ENCODE data around the gene OR1S1. TPM values are rescaled to one million over a fixed set of nuclear protein-coding genes. Genes with fewer than 3 reads are reported as not detected.
"Not testable (repeated sequence)": the region's sequence is repeated elsewhere in the genome, so short reads cannot be mapped to it uniquely, and the experiment has no call there.

OR1S1 gene
- polyA plus RNA-seq: not detected
- long read RNA-seq, donor 1: 0 reads
- long read RNA-seq, donor 2: 0 reads
- long read RNA-seq, donor 3: 0 reads
- long read RNA-seq, donor 4: 0 reads
- long read RNA-seq, donor 5: 0 reads
- long read RNA-seq, donor 6: 0 reads
- long read RNA-seq, donor 7: 0 reads
- long read RNA-seq, donor 8: 0 reads
- long read RNA-seq, donor 9: 0 reads
- long read RNA-seq, donor 10: 0 reads

DNA sequence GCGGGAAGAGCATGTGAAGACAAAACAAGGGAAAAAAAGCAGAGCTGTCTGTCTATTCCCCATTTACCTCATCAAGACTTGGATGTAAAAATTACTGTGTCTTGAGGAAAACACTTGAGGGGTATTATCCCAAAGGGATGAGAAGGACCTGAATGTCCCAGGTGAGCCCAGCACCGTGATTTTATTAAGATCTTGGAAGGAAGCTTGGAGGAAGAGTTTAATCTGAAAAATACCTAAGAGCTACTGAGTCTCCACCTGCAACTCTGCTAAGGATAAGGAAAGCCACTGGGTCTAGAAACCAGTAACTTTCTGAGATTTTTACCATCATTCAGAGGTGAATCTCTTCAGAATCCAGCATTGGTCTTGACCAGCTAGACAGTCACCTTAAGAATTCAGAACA lies at the start of gene OR1S1:
Gene OR1S1, plus strand, starts transcription at position 301 of the 400 bp plus-strand sequence.
- not testable (repeated sequence) for DNase-seq; H3K4me1 ChIP-seq (ENCODE audit: control insufficient read depth in 3 of 3, insufficient read depth in 2 of 3, low read depth in 1 of 3, low read length in 2 of 3); H3K4me3 ChIP-seq (ENCODE audit: low read depth in 1 of 3, low read length in 3 of 3); FAIRE-seq; H3K36me3 ChIP-seq (ENCODE audit: control insufficient read depth in 3 of 3, insufficient read depth in 2 of 3, low read depth in 1 of 3, low read length in 3 of 3); H3K27me3 ChIP-seq (ENCODE audit: control insufficient read depth in 3 of 3, insufficient read depth in 3 of 3, low read length in 3 of 3); H3K27ac ChIP-seq (ENCODE audit: low read depth in 1 of 3, low read length in 2 of 3); H3K9me3 ChIP-seq (ENCODE audit: control insufficient read depth in 2 of 2, insufficient read depth in 1 of 2, low read depth in 1 of 2, low read length in 1 of 2)
- 80 to 93% (median 89%) methylated on average over 1 to 2 of the region's 2 CpGs for WGBS, 3 donors

GRCh38 chr11:58164389-58164788 lies 48.1 kb upstream of the OR1S1 start:
- 18 to 70% (median 42%) methylated on average over 4 of the region's 4 CpGs for WGBS, 3 donors
- no peak for FAIRE-seq
- Histone ChIP-seq H3K27me3 (ENCODE audit: control insufficient read depth in 3 of 3, insufficient read depth in 3 of 3, low read length in 3 of 3) (no peaks in the 10 kb centered on the region), H3K4me3 (ENCODE audit: low read depth in 1 of 3, low read length in 3 of 3) (no peak overlapping the region), H3K36me3 (ENCODE audit: control insufficient read depth in 3 of 3, insufficient read depth in 2 of 3, low read depth in 1 of 3, low read length in 3 of 3) (no peaks in the 10 kb centered on the region), H3K27ac (ENCODE audit: low read depth in 1 of 3, low read length in 2 of 3) (peak overlapping the region; percentile 40 to 44 (median 41)), H3K4me1 (ENCODE audit: control insufficient read depth in 3 of 3, insufficient read depth in 2 of 3, low read depth in 1 of 3, low read length in 2 of 3) (peaks cover 0 to 22% (median 16%) of the 10 kb centered on the region in 3 donors), H3K9me3 (ENCODE audit: control insufficient read depth in 2 of 2, insufficient read depth in 1 of 2, low read depth in 1 of 2, low read length in 1 of 2) (peaks cover 0 to 7% of the 10 kb centered on the region in 2 donors)
- peak; percentile 26 to 45 for DNase-seq

GRCh38 chr11:58164990-58165389 lies 47.5 kb upstream of the OR1S1 start:
- H3K27ac ChIP-seq (ENCODE audit: low read depth in 1 of 3, low read length in 2 of 3): peak overlapping the region in 2 of 3 donors; percentile 60 to 75
- FAIRE-seq: no peak

DNA sequence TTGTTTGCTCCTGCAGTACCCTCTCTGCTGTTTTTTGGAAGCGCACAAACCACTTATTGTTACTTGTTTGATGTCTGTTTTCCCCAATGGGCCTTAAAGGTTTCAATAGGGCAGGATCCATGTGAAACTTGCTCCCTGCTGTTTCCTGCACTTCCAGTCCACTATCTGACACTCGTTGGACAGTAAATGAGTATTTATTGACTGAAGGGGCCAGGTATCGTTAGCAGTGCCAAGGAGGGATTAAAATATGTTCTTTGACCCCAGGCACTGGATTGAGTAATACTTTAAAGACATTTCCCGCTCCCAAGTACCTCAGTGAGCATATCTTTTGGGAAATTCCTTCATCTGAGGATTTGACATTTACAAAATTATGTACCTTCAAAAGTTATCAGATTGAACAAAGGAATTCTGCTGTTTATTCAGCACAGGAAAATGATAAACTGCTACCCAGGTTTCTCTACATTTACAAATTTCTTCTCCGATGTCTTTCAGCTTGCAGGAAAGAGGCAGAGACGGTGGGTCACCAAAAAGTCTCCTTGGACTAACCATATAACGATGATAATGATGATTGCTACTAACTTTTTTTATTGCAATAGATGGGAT lies 46.9 kb upstream of the OR1S1 start:
- Histone ChIP-seq H3K4me1 (ENCODE audit: control insufficient read depth in 3 of 3, insufficient read depth in 2 of 3, low read depth in 1 of 3, low read length in 2 of 3) (peaks cover 0 to 22% (median 16%) of the 10 kb centered on the region in 3 donors), H3K27me3 (ENCODE audit: control insufficient read depth in 3 of 3, insufficient read depth in 3 of 3, low read length in 3 of 3) (no peaks in the 10 kb centered on the region), H3K4me3 (ENCODE audit: low read depth in 1 of 3, low read length in 3 of 3) (no peak overlapping the region), H3K36me3 (ENCODE audit: control insufficient read depth in 3 of 3, insufficient read depth in 2 of 3, low read depth in 1 of 3, low read length in 3 of 3) (no peaks in the 10 kb centered on the region), H3K27ac (ENCODE audit: low read depth in 1 of 3, low read length in 2 of 3) (peak overlapping the region; percentile 5 to 75 (median 14)), H3K9me3 (ENCODE audit: control insufficient read depth in 2 of 2, insufficient read depth in 1 of 2, low read depth in 1 of 2, low read length in 1 of 2) (peaks cover 0 to 2% of the 10 kb centered on the region in 2 donors)
- DNase-seq (peak; percentile 86 to 87), FAIRE-seq (no peak)
- WGBS, 3 donors: 16 to 53% (median 27%) methylated on average over 7 of the region's 7 CpGs

More at GRCh38 chr11:58164990-58165389, 47.5 kb upstream of the OR1S1 start:
- DNase-seq: peak in 1 of 2 donors; percentile 21
- H3K36me3 ChIP-seq (ENCODE audit: control insufficient read depth in 3 of 3, insufficient read depth in 2 of 3, low read depth in 1 of 3, low read length in 3 of 3): no peaks in the 10 kb centered on the region
- no peak overlapping the region for H3K4me3 ChIP-seq (ENCODE audit: low read depth in 1 of 3, low read length in 3 of 3)
- peaks cover 0 to 22% (median 16%) of the 10 kb centered on the region in 3 donors for H3K4me1 ChIP-seq (ENCODE audit: control insufficient read depth in 3 of 3, insufficient read depth in 2 of 3, low read depth in 1 of 3, low read length in 2 of 3)
- 28 to 40% (median 30%) methylated on average over 1 of the region's 1 CpG for WGBS, 3 donors
- no peaks in the 10 kb centered on the region for H3K27me3 ChIP-seq (ENCODE audit: control insufficient read depth in 3 of 3, insufficient read depth in 3 of 3, low read length in 3 of 3)
- H3K9me3 ChIP-seq (ENCODE audit: control insufficient read depth in 2 of 2, insufficient read depth in 1 of 2, low read depth in 1 of 2, low read length in 1 of 2): peaks cover 0 to 3% of the 10 kb centered on the region in 2 donors

DNA sequence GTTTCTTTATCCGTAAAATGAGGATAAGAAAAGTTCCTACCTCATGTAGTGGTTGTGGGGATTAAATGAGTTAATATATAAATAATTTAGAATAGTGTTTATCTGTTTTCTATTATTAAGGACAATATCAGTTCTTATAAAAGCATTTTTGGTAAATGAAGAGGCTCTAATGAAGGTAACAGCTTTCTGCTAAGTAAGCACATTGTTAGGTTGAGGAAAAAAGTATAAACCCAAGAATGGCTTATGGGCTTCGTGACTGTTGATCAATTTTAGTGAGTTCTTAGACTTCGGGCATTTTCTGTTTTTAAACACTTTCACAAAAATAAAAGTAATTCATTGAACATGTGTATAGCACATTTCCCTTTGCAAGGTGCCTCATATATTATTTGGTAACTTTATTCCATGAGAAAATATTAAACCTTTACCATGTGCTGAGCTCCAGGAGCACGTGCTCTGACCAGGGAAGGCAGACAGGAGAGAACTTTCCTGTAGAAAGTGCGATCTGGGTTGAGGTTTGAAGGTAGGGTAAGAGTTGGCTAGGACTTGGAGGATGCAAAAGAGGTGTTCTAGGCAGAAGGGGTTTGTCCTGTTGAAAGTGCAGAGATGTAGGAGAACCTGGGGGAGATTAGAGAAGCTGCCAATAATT lies 35.0 kb upstream of the OR1S1 start:
- Histone ChIP-seq H3K9me3 (ENCODE audit: control insufficient read depth in 2 of 2, insufficient read depth in 1 of 2, low read depth in 1 of 2, low read length in 1 of 2) (no peaks in the 10 kb centered on the region), H3K4me1 (ENCODE audit: control insufficient read depth in 3 of 3, insufficient read depth in 2 of 3, low read depth in 1 of 3, low read length in 2 of 3) (no peaks in the 10 kb centered on the region), H3K36me3 (ENCODE audit: control insufficient read depth in 3 of 3, insufficient read depth in 2 of 3, low read depth in 1 of 3, low read length in 3 of 3) (no peaks in the 10 kb centered on the region), H3K4me3 (ENCODE audit: low read depth in 1 of 3, low read length in 3 of 3) (no peak overlapping the region), H3K27ac (ENCODE audit: low read depth in 1 of 3, low read length in 2 of 3) (no peak overlapping the region), H3K27me3 (ENCODE audit: control insufficient read depth in 3 of 3, insufficient read depth in 3 of 3, low read length in 3 of 3) (no peaks in the 10 kb centered on the region)
- FAIRE-seq: no peak
- WGBS, 3 donors: 76 to 92% (median 82%) methylated on average over 5 of the region's 5 CpGs
- no peak for DNase-seq

- Histone ChIP-seq H3K27me3 (ENCODE audit: control insufficient read depth in 3 of 3, insufficient read depth in 3 of 3, low read length in 3 of 3) (no peaks in the 10 kb centered on the region), H3K9me3 (ENCODE audit: control insufficient read depth in 2 of 2, insufficient read depth in 1 of 2, low read depth in 1 of 2, low read length in 1 of 2) (no peaks in the 10 kb centered on the region), H3K4me1 (ENCODE audit: control insufficient read depth in 3 of 3, insufficient read depth in 2 of 3, low read depth in 1 of 3, low read length in 2 of 3) (no peaks in the 10 kb centered on the region), H3K4me3 (ENCODE audit: low read depth in 1 of 3, low read length in 3 of 3) (no peak overlapping the region), H3K36me3 (ENCODE audit: control insufficient read depth in 3 of 3, insufficient read depth in 2 of 3, low read depth in 1 of 3, low read length in 3 of 3) (no peaks in the 10 kb centered on the region), H3K27ac (ENCODE audit: low read depth in 1 of 3, low read length in 2 of 3) (no peak overlapping the region)
- FAIRE-seq (no peak), DNase-seq (peak in 1 of 2 donors; percentile 14)
- WGBS, 3 donors: 60 to 72% (median 72%) methylated on average over 6 of the region's 6 CpGs
Measured at GRCh38 chr11:58178444-58178843, 34.1 kb upstream of the OR1S1 start.

GRCh38 chr11:58179648-58180047 lies 32.9 kb upstream of the OR1S1 start:
- no peak for DNase-seq

DNA sequence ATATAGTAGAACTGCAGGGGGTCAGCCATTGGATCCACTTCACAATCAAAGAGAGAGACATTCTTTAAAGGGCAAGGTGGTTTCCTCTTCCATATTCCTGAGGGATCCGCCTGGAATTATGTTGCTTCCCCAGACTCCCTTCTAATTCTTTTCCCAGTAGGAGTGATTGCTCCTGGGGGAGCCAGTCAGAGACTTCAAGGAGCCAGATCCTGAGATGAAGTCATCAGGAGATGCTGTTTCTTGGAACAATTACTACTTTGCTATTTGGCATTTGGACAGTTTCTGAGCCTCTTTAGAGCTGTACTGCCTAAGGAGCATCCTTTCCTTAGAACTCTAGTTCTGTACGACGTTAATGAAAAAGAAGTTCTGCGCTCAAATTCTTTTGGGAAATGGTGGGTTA lies 25.6 kb upstream of the OR1S1 start:
- Histone ChIP-seq H3K9me3 (ENCODE audit: control insufficient read depth in 2 of 2, insufficient read depth in 1 of 2, low read depth in 1 of 2, low read length in 1 of 2) (peaks cover 0 to 12% of the 10 kb centered on the region in 2 donors), H3K4me3 (ENCODE audit: low read depth in 1 of 3, low read length in 3 of 3) (no peak overlapping the region), H3K27me3 (ENCODE audit: control insufficient read depth in 3 of 3, insufficient read depth in 3 of 3, low read length in 3 of 3) (no peaks in the 10 kb centered on the region), H3K36me3 (ENCODE audit: control insufficient read depth in 3 of 3, insufficient read depth in 2 of 3, low read depth in 1 of 3, low read length in 3 of 3) (no peaks in the 10 kb centered on the region), H3K27ac (ENCODE audit: low read depth in 1 of 3, low read length in 2 of 3) (no peak overlapping the region), H3K4me1 (ENCODE audit: control insufficient read depth in 3 of 3, insufficient read depth in 2 of 3, low read depth in 1 of 3, low read length in 2 of 3) (peaks cover 0 to 10% (median 7%) of the 10 kb centered on the region in 3 donors)
- no peak for DNase-seq
- FAIRE-seq: no peak
- 90 to 97% (median 94%) methylated on average over 4 of the region's 4 CpGs for WGBS, 3 donors

More at GRCh38 chr11:58179648-58180047, 32.9 kb upstream of the OR1S1 start:
- Histone ChIP-seq H3K4me3 (ENCODE audit: low read depth in 1 of 3, low read length in 3 of 3) (no peak overlapping the region), H3K27ac (ENCODE audit: low read depth in 1 of 3, low read length in 2 of 3) (no peak overlapping the region), H3K27me3 (ENCODE audit: control insufficient read depth in 3 of 3, insufficient read depth in 3 of 3, low read length in 3 of 3) (no peaks in the 10 kb centered on the region), H3K36me3 (ENCODE audit: control insufficient read depth in 3 of 3, insufficient read depth in 2 of 3, low read depth in 1 of 3, low read length in 3 of 3) (no peaks in the 10 kb centered on the region), H3K4me1 (ENCODE audit: control insufficient read depth in 3 of 3, insufficient read depth in 2 of 3, low read depth in 1 of 3, low read length in 2 of 3) (no peaks in the 10 kb centered on the region), H3K9me3 (ENCODE audit: control insufficient read depth in 2 of 2, insufficient read depth in 1 of 2, low read depth in 1 of 2, low read length in 1 of 2) (no peaks in the 10 kb centered on the region)
- FAIRE-seq: no peak
- 80 to 86% (median 80%) methylated on average over 7 of the region's 7 CpGs for WGBS, 3 donors
